Activated CD4-positive, CD25-positive, alpha-beta regulatory T cell treated with anti-CD3 and anti-CD28 coated beads, Interleukin-2, amount 50 U/mL, for 72 hours (primary cell): Measurements from ENCODE around the gene LYZL1.
"Not testable (repeated sequence)": the region's sequence is repeated elsewhere in the genome, so short reads cannot be mapped to it uniquely, and the experiment has no call there.

Source experiments
- DNase-seq: peaks from one replicate; pipeline ENCODE4 v3.0.0; 2021

The LYZL1 gene

GRCh38 chr10:29310463-29310862 lies 21.6 kb downstream of the LYZL1 start:
- DNase-seq = not testable (repeated sequence)

- DNase-seq = no peak
Observed at GRCh38 chr10:29313071-29313470, 24.2 kb downstream of the LYZL1 start.

DNA sequence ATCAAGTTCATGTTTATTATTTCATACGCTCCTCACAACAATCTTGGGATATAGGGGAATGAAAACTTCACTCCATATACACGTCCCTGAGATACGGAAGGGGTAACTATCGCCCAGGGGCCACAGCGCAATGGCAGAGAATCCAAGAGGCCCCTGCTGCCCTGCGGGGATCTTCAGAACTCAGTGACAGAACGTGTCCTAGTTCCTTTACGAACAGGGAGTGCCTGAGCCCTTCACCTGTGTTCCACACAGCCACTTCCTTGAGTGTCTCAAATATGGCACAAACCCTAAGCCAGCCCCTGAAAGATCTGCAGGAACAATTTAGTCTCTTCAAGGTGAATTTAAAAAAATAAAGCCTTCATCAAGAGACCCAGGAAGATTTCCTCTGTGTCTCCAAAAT lies 25.9 kb downstream of the LYZL1 start:
- no peak for DNase-seq

DNA sequence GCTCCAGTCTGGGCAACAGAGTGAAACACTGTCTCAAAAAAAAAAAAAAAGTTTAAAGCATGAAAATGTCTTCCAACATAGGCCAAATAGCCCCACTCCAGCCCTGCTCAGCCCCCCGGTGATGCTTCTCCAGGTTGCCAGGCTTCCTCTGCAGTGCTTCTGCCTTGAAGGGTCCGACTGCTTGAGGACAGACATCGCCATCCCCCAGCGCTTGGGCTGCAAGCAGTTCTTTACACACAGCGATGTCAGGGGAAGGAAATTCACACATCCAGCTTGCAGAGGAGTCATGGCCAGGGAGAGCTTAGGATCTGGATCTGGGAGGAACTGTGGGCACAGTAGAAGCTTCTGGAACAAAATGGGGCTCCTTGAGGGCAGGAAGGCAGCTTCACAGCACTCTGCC lies 26.9 kb downstream of the LYZL1 start:
- no peak for DNase-seq

- no peak for DNase-seq
Observed at GRCh38 chr10:29316308-29317026, 27.6 kb downstream of the LYZL1 start.

- DNase-seq = no peak
Observed at GRCh38 chr10:29317027-29317420, 28.2 kb downstream of the LYZL1 start.

GRCh38 chr10:29317423-29318021 lies 28.7 kb downstream of the LYZL1 start:
- no peak for DNase-seq

- DNase-seq = not testable (repeated sequence)
Observed at GRCh38 chr10:29318141-29319071, 29.5 kb downstream of the LYZL1 start.

GRCh38 chr10:29319205-29319781 lies 30.4 kb downstream of the LYZL1 start:
- DNase-seq = no peak

- not testable (repeated sequence) for DNase-seq
Observed at GRCh38 chr10:29320680-29321121, 31.8 kb downstream of the LYZL1 start.

- DNase-seq = no peak
Observed at GRCh38 chr10:29321656-29322055, 32.8 kb downstream of the LYZL1 start.

- no peak for DNase-seq
Observed at GRCh38 chr10:29322918-29323317, 34.0 kb downstream of the LYZL1 start.

DNA sequence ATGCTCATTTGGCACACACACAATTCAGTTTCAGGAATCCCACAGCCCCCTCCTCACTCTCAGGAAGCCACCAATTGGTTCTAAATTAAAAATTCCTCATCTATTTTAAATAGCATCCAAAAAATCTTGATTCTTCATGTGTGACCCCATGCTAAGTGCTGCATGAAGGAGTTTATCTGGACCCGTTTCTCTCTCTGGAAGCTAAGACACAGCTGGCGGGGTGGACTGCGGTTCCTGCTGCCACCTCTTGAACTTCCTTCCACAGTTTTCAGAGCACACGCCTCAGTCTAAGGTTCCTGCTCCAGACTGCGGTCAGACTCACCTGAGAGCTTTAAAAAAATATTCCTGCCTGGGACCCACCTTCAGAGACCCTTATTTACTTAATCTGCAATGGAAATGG lies 34.5 kb downstream of the LYZL1 start:
- no peak for DNase-seq

GRCh38 chr10:29324220-29324841 lies 35.5 kb downstream of the LYZL1 start:
- DNase-seq = no peak

DNA sequence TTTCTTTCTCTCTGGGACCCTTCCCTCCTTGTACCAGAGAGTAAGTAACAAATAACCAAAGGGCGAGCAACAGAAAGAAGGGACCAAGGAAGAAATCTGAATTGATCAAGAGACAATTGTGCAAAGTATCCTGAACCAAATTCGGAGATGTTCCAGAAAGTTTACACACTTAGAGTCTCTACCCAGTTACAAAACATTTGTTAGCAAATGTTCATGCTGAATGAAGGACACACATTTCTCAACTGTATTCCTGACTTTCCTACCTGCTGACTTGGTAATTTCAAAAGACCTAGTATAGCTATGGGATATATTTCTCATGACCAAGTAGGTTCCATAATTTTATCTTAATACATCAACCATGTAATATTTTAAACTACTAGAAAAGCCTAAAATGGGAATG lies 37.4 kb downstream of the LYZL1 start:
- DNase-seq = no peak

DNA sequence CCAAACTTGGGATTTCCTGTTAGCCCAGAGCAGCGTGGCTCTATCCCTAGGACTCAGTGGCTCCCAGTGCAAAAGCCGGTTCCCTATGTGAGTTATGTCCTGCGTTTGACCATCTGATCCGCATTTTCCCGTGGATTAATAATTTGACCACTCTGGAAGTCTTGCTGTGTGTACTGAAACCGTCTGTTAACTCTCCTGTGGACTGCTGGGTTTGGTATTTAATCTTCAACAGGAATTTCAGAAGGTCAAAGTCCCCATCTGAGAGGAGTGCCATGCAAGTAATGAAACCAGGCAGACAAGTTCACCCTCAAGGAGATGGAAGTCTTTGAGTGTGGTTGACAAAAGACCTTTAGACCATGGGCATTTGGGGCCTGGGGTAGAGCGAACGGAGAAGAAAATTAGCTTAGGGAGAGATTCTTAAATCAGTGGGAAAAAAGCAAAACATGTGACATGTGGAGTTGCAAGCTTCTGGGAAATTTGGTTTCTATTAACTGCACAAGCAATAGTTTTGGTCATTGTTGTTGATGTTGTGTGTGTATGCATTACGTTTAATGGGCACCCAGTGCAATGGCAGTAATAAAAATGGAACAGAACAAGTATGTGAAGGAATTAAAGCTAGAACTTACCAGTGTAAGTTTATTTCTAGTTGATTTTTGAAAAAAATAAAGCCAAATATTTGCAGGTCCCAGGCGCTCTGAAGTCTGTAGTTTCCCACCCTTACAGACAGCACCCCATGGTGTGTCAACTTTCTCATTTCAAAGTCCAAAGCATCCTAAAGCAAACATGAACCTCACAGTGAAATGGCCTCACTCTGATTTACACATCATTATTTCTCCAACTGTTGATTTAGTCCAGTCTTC lies 38.2 kb downstream of the LYZL1 start:
- no peak for DNase-seq

GRCh38 chr10:29327746-29328102 lies 38.9 kb downstream of the LYZL1 start:
- no peak for DNase-seq

GRCh38 chr10:29328983-29329382 lies 40.1 kb downstream of the LYZL1 start:
- no peak for DNase-seq

DNA sequence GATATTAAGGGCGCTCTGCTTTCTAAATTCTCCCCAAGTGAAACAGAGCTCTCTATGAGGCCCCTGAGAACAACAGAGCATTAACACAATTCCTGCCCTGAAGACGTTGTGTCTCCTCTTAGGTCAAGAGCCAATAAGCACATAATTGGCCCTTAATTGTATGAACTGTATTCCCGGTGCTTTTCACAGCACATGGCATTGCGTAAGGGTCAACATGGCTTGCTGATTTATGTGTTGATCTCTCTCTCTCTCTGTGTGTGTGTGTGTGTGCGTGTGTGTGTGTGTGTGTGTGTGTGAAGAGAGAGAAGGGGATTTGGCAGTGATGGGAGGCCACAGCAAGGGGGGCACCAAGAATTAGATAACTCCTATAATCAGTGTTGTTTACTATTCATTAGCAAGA lies 40.5 kb downstream of the LYZL1 start:
- DNase-seq = no peak

- DNase-seq = no peak
Observed at GRCh38 chr10:29332061-29332760, 43.3 kb downstream of the LYZL1 start.

- DNase-seq = no peak
Observed at GRCh38 chr10:29332761-29333148, 43.9 kb downstream of the LYZL1 start.
